CD4-positive, alpha-beta T cell (primary cell): ENCODE data around the gene ZNF8. TPM values are rescaled to one million over a fixed set of nuclear protein-coding genes. Genes with fewer than 3 reads are reported as not detected.

ENCODE experiments used
- ATAC-seq: fragments of 200-7000 bp; cut with Tn5 transposase; one replicate; pipeline ENCODE4 v1.10.0; 2022; ENCODE audit warnings: mild to moderate bottlenecking; ENCODE audit not compliant: poor library complexity
- CTCF ChIA-PET: fragments of 350-600 bp; sonication (Branson Sonifier 250); formaldehyde crosslinking; loops from one replicate; lab custom pipeline; 2021; ENCODE audit warnings: antibody characterized with exemption, inconsistent platforms; lab: Charles Lee
- POLR2A ChIA-PET: fragments of 350-600 bp; sonication (Branson Sonifier 250); formaldehyde crosslinking; loops from one replicate; lab custom pipeline; 2021; ENCODE audit warnings: antibody characterized with exemption, inconsistent platforms; lab: Charles Lee
- DNase-seq, 14 experiments: peaks; one replicate each; pipeline ENCODE4 v3.0.0-alpha.2; 2013 to 2020; ENCODE audit warnings: mixed read lengths in 2 of 14
- H3K27ac ChIP-seq, 2 donors: one replicate each; pipeline versions ENCODE4 v1.5.1 to v1.7.0; 2013; ENCODE audit warnings: low read length in 2 of 2, low read depth in 1 of 2, mild to moderate bottlenecking in 1 of 2
- H3K27me3 ChIP-seq, 2 experiments: 1 replicate in 1 of 2; 2 replicates in 1 of 2; pipeline versions ENCODE4 v1.6.1 to v1.7.0; 2013; ENCODE audit warnings: low read length in 2 of 2, control low read depth in 1 of 2, mild to moderate bottlenecking in 1 of 2, moderate library complexity in 1 of 2; ENCODE audit not compliant: insufficient read depth in 2 of 2, control insufficient read depth in 1 of 2
- H3K36me3 ChIP-seq: one replicate; pipeline ENCODE4 v1.6.1; 2013; ENCODE audit warnings: low read length, control low read depth; ENCODE audit not compliant: insufficient read depth
- H3K4me1 ChIP-seq: one replicate; pipeline ENCODE4 v1.6.1; 2013; ENCODE audit warnings: low read length, control low read depth; ENCODE audit not compliant: insufficient read depth
- H3K4me3 ChIP-seq: one replicate; pipeline ENCODE4 v1.5.1; 2013; ENCODE audit warnings: mild to moderate bottlenecking, low read length, moderate library complexity
- H3K9me3 ChIP-seq, 2 experiments: 1 replicate in 1 of 2; 2 replicates in 1 of 2; pipeline versions ENCODE4 v1.6.1 to v1.7.0; 2013; ENCODE audit warnings: low read length in 2 of 2, mild to moderate bottlenecking in 2 of 2, control low read depth in 1 of 2, moderate library complexity in 1 of 2; ENCODE audit not compliant: control insufficient read depth in 1 of 2, insufficient read depth in 1 of 2
- H3K27ac Mint-ChIP-seq: one replicate; pipeline ENCODE4 v1.8.0; 2020; ENCODE audit warnings: mixed read lengths
- H3K27me3 Mint-ChIP-seq: one replicate; pipeline ENCODE4 v1.8.0; 2021; ENCODE audit warnings: mixed read lengths
- H3K36me3 Mint-ChIP-seq: one replicate; pipeline ENCODE4 v1.8.0; 2021; ENCODE audit warnings: low read depth, mixed read lengths
- H3K4me1 Mint-ChIP-seq: one replicate; pipeline ENCODE4 v1.8.0; 2021; ENCODE audit warnings: low read depth, mixed read lengths
- H3K4me3 Mint-ChIP-seq: one replicate; pipeline ENCODE4 v1.8.0; 2020; ENCODE audit warnings: mild to moderate bottlenecking, mixed read lengths
- H3K9me3 Mint-ChIP-seq: one replicate; pipeline ENCODE4 v1.8.0; 2020; ENCODE audit warnings: mixed read lengths
- intact Hi-C, 2 experiments: fragments of 100-400 bp; cut with DNase I in 1 of 2; cut with micrococcal nuclease in 1 of 2; formaldehyde crosslinking; loops; one replicate each; pipeline versions ENCODE4 v1.15.1 to v1.9.0; 2023 to 2025; cut with DNase I, micrococcal nuclease
- total RNA-seq, 174 experiments: library from RNA in 2 of 174; stranded (reverse) in 2 of 174; gene quantifications; one replicate each; pipeline ENCODE4 v1.2.3 and lab custom pipeline; 2021 to 2026
- TF ChIP-seq, protein P1 (sequence below): fragments of 200-600 bp; IDR thresholded peaks from one replicate; pipeline ENCODE4 v1.8.0; 2022; ENCODE audit warnings: antibody characterized with exemption, mild to moderate bottlenecking

Gene ZNF8
- total RNA-seq, 2 experiments from 2014 or later, result 9.5 to 9.6 TPM

DNA sequence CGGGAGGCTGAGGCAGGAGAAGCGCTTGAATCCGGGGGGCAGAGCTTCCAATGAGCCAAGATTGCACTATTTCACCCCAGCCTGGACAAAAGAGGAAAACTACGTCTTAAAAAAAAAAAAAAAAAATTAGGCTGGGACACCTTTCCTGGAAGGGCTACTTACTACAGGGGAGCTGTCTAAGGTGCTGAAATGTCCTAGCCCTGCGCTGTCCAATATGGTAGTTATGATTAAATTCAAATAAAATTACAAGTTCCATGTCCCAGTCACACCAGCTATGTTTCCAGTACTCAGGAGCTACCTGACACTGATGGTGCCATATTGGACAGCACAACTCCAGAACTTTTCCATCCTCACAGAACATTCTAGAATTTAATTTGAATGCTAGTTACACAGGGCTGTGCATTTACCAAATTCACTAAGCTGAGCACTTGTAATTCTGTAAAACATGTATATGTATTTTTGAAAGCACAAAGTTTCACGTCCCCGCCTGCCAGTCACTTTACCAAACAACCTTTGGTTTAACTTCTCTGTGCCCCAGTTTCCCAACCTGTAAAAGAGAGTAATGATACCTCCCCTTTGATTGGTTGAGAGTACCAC lies 38.8 kb downstream of the ZNF8 start:
- Histone ChIP-seq H3K36me3 (peaks cover 33% of the 10 kb centered on the region), H3K4me3 (no peak overlapping the region), H3K9me3 (peaks cover 0 to 12% of the 10 kb centered on the region in 2 experiments), H3K27me3 (no peaks in the 10 kb centered on the region), H3K4me1 (no peaks in the 10 kb centered on the region), H3K27ac (no peak overlapping the region)
- intact Hi-C loops, result no loop called here
- Mint-ChIP-seq H3K9me3 (no peaks in the 10 kb centered on the region), H3K4me3 (no peak overlapping the region), H3K36me3 (peaks cover 42% of the 10 kb centered on the region), H3K27ac (no peak overlapping the region), H3K27me3 (no peaks in the 10 kb centered on the region), H3K4me1 (no peaks in the 10 kb centered on the region)
- DNase-seq (peak in 3 of 14 experiments; percentile 16 to 57 (median 55)), ATAC-seq (no peak)
- CTCF ChIA-PET, result interaction anchor here (0.7 kb wide), 1 partner anchor 13 kb away, joined by 3 read pairs; no protein-coding TSS in a partner anchor
- POLR2A ChIA-PET, result interaction anchor here (0.6 to 1.4 kb wide), 2 partner anchors 13 to 15 kb away, joined by 3 to 4 read pairs; partner anchors contain the start of gene ERVK3-1
- TF ChIP-seq, protein P1, sequence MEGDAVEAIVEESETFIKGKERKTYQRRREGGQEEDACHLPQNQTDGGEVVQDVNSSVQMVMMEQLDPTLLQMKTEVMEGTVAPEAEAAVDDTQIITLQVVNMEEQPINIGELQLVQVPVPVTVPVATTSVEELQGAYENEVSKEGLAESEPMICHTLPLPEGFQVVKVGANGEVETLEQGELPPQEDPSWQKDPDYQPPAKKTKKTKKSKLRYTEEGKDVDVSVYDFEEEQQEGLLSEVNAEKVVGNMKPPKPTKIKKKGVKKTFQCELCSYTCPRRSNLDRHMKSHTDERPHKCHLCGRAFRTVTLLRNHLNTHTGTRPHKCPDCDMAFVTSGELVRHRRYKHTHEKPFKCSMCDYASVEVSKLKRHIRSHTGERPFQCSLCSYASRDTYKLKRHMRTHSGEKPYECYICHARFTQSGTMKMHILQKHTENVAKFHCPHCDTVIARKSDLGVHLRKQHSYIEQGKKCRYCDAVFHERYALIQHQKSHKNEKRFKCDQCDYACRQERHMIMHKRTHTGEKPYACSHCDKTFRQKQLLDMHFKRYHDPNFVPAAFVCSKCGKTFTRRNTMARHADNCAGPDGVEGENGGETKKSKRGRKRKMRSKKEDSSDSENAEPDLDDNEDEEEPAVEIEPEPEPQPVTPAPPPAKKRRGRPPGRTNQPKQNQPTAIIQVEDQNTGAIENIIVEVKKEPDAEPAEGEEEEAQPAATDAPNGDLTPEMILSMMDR, result no peak

DNA sequence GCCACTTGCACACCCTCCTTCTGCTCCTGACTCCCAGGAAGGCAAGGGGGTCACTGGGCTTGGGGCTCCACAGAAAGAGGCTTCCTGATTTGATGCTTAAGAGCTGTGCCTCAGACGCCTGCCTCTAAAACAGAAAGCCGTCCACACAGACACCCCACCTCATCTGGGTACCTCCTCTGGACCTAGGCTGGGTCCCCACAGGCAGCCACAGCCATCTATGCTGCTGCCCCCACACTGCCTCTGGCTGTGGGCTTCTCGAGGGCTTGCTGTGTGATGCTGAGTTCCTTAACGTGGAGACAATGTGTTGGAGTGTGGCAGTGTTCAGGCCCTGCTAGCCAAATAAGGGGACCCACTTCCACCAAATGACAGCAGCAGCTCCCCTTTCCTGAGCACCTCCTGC lies 39.5 kb downstream of the ZNF8 start:
- H3K9me3 ChIP-seq, result peaks cover 0 to 12% of the 10 kb centered on the region in 2 experiments
- Mint-ChIP-seq H3K36me3 (peaks cover 39% of the 10 kb centered on the region), H3K4me1 (no peaks in the 10 kb centered on the region), H3K27ac (no peak overlapping the region), H3K4me3 (no peak overlapping the region), H3K9me3 (no peaks in the 10 kb centered on the region), H3K27me3 (no peaks in the 10 kb centered on the region)
- CTCF ChIA-PET, result no interaction called here
- TF ChIP-seq, protein P1, result no peak
- intact Hi-C loops, result no loop called here
- H3K4me3 ChIP-seq, result no peak overlapping the region
- no peaks in the 10 kb centered on the region for H3K4me1 ChIP-seq
- H3K36me3 ChIP-seq, result peaks cover 25% of the 10 kb centered on the region
- DNase-seq (no peak), ATAC-seq (no peak)
- H3K27ac ChIP-seq, result no peak overlapping the region
- H3K27me3 ChIP-seq, result no peaks in the 10 kb centered on the region
- POLR2A ChIA-PET, result interaction anchor here (1.4 kb wide), 1 partner anchor 13 kb away, joined by 4 read pairs; the partner anchor contains the start of gene ERVK3-1

DNA sequence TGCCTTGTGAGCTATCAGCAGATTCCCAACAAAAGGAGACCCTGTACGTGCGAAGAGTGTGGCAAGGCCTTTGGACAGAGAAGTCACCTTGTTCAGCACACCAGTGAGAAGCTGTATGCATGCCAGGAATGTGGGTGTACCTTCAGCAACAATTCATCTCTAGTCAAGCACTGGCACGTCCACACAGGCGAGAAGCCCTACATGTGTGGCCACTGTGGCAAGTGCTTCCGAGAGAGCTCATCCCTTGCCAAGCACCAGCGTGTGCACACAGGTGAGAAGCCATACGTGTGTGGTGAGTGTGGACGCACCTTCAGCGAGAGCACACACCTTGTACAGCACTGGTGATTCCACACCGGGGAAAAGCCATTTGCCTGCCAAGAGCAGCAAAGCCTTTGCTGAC lies 40.5 kb downstream of the ZNF8 start:
- no peaks in the 10 kb centered on the region for H3K9me3 Mint-ChIP-seq
- H3K27ac ChIP-seq, result no peak overlapping the region
- intact Hi-C loops, result no loop called here
- H3K4me3 ChIP-seq, result no peak overlapping the region
- TF ChIP-seq, protein P1, result no peak
- H3K4me1 Mint-ChIP-seq, result no peaks in the 10 kb centered on the region
- POLR2A ChIA-PET, result no interaction called here
- DNase-seq (no peak), ATAC-seq (no peak)
- H3K36me3 Mint-ChIP-seq, result peaks cover 29% of the 10 kb centered on the region
- H3K4me1 ChIP-seq, result no peaks in the 10 kb centered on the region
- no peaks in the 10 kb centered on the region for H3K27me3 ChIP-seq
- H3K36me3 ChIP-seq, result peaks cover 17% of the 10 kb centered on the region
- CTCF ChIA-PET, result no interaction called here
- no peaks in the 10 kb centered on the region for H3K27me3 Mint-ChIP-seq
- peaks cover 0 to 10% of the 10 kb centered on the region in 2 experiments for H3K9me3 ChIP-seq
- H3K27ac Mint-ChIP-seq, result no peak overlapping the region
- H3K4me3 Mint-ChIP-seq, result no peak overlapping the region
